Activated CD8-positive, alpha-beta memory T cell treated with anti-CD3 and anti-CD28 coated beads, Interleukin-2, amount 50 U/mL, for 48 hours (primary cell): ENCODE measurements around the gene NR2C2.
A peak's percentile ranks its signal among the peaks of the same experiment; 100 is the strongest.

Experiments
- DNase-seq: peaks from one replicate; pipeline ENCODE4 v3.0.0-alpha.2; 2020

The NR2C2 gene

GRCh38 chr3:14921811-14922705 is 25.3 kb upstream of the NR2C2 start:
- no peak for DNase-seq

- no peak for DNase-seq
Measured at GRCh38 chr3:14922863-14923262, 24.5 kb upstream of the NR2C2 start.

DNA sequence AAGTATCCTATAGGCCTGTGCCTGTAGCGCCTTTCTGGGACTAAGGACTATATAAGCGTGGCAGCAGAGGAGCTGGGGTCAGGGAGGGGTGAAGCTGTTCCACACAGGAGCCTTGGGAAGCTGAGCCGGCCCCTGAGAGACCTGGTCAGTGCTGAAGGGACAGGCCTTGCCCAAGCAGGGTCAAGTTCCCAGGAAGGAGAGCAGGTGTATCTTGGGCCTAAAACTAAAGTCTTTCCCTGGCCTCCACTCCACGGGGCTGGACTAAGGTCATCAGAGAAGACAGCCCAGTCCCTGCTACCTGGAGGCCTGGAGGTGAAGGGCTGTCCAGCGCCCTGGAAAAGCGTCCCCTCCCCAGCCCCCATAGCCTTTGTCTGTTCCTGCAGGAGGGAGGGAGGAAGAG is 23.9 kb upstream of the NR2C2 start:
- no peak for DNase-seq

DNA sequence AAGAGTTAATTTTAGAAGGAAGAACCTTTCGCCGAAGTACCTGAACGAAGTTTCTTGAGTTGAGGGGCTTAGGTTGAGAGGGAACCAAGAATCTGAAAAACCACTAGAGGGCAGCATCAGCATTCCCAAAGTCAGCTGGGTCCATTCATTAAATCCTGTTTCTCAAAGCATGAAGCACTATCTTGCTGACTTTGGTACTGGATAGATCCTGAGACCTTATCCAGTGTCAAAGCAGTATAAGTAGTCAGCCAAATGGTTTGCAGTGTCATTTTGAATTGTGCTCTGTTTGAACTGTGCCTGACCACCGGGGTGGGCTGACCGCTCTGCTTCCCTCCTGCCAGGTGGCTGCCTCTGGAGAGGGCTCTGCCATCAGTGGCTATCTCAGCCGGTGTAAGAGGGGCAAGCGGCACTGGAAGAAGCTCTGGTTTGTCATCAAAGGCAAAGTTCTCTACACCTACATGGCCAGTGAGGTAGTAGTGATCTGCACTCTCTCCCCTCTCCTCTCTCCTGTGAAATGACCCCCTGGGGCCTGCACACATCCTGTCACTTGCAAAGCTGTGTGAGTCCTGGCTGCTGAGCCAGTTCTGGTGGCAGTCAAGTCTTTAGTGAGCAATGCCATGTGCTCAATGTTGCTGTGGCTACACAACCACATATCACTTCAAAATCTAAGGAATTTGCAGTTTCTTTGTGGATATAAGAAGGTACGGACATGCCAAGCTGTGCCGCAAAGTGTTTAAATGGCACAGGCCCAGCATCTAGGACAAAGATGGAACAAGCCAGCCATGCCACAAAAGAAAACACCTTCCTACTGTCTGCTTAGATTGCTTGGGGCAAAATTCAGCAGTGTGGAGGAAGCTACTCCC is 21.4 kb upstream of the NR2C2 start:
- no peak for DNase-seq

- DNase-seq = no peak
Measured at GRCh38 chr3:14926592-14926991, 20.8 kb upstream of the NR2C2 start.

- DNase-seq = no peak
Measured at GRCh38 chr3:14927308-14927707, 20.1 kb upstream of the NR2C2 start.

- no peak for DNase-seq
Measured at GRCh38 chr3:14929310-14930074, 17.9 kb upstream of the NR2C2 start.

GRCh38 chr3:14933820-14934425 is 13.5 kb upstream of the NR2C2 start:
- DNase-seq = no peak

DNA sequence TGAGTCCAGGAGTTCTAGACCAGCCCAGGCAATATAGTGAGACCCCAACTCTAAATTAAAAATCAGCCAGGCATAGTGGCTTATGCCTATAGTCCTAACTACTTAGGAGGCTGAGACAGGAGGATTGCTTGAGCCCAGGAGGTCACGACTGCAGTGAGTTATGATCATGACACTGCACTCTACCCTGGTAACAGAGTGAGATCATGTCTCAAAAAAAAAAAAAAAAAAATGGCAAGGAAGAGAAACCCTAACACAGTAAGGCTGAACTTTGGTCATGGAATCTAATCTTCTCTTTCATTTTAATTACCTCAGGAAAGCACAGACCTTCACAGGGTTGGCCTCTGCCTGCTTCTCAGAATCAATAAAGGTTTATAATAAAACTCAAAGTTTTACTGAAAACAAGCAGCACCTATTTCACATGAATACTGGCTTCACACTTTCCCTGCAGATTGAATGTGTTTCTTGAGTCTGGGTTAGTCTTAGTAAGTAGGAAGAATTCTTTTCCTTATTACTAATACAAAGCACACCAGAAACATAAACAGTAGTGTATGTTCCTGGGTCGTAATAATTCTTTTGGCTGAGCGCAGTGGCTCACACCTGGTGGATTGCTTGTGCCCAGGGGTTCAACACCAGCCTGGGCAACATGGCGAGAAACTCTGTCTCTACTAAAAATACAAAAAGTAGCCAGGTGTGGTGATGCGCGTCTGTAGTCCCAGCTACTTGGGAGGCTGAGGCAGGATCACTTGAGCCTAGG is 11.6 kb upstream of the NR2C2 start:
- no peak for DNase-seq

DNA sequence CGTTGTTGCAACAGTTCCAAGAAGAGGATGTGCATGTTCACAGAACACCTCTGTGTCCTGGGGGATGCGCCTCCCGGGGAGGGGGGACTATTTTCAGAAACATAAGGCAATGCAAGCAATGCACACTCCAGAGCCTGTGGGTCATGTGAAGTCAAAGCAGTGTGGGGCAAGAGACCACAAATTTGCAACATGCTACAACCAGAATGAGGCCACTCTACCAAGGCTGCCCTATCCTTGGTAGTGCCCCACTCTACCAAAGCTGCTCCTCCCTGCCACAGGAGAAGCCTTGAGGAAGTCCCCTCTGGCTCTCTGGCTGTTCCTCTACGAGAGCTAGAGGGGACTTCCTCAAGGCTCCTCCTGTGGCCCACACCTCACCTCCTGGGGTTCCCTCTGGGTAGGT is 8.4 kb upstream of the NR2C2 start:
- DNase-seq = no peak

GRCh38 chr3:14941871-14942270 is 5.5 kb upstream of the NR2C2 start:
- DNase-seq = no peak

DNA sequence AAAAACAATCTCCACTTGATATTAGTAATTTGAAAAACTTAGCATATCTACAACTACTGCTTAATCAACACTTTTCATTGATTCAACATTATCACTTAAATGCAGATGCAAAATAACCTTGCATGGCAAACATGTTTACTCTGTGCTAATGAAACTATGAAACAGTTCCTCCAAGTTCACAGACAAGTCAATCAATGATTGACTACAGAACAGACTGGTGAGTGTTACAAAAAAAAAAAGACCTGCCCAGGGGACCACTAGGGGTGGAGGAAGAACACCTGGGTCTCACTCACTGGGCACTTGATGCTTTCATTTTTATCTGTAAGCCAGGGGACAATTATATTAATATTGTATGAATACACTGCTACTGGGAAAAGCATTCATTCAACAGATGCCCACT is 4.3 kb upstream of the NR2C2 start:
- DNase-seq = no peak

- DNase-seq = no peak
Measured at GRCh38 chr3:14946236-14946635, 1.1 kb upstream of the NR2C2 start.

- no peak for DNase-seq
Measured at GRCh38 chr3:14946739-14947099, 664 bp upstream of the NR2C2 start.

- peak; percentile 96 for DNase-seq
Measured at GRCh38 chr3:14947886-14948608, 664 bp downstream of the NR2C2 start.

GRCh38 chr3:14948609-14949038 is 1.2 kb downstream of the NR2C2 start:
- no peak for DNase-seq

DNA sequence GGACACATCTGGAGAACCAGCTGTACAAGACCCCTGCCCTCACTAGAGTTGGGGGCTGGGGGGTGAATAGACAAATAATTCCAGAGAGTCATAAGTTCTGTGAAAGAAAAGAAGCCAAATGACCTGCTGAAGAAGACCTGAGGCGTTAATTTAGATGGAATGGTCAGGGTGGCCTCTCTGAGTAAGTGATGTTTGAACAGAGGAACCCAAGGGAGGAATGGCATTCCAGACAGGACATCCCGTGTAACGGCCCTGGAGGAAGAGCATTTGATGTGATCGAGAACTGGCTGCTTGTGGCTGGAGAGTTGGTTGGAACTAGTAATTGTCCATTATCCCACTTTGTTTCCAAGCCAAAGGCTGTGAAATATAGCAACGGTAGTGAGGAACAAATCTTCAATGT is 1.7 kb downstream of the NR2C2 start:
- no peak for DNase-seq

GRCh38 chr3:14950274-14950673 is 2.9 kb downstream of the NR2C2 start:
- DNase-seq = no peak

- no peak for DNase-seq
Measured at GRCh38 chr3:14957153-14957552, 9.8 kb downstream of the NR2C2 start.

- no peak for DNase-seq
Measured at GRCh38 chr3:14957925-14958324, 10.5 kb downstream of the NR2C2 start.

- DNase-seq = no peak
Measured at GRCh38 chr3:14959359-14959943, 12.1 kb downstream of the NR2C2 start.
